ENCODE results near the gene GPX5.
A peak's percentile ranks its signal among the peaks of the same experiment; 100 is the strongest.
"Not testable (repeated sequence)": the region's sequence is repeated elsewhere in the genome, so short reads cannot be mapped to it uniquely, and the experiment has no call there.

The GPX5 gene, protein sequence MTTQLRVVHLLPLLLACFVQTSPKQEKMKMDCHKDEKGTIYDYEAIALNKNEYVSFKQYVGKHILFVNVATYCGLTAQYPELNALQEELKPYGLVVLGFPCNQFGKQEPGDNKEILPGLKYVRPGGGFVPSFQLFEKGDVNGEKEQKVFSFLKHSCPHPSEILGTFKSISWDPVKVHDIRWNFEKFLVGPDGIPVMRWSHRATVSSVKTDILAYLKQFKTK

DNA sequence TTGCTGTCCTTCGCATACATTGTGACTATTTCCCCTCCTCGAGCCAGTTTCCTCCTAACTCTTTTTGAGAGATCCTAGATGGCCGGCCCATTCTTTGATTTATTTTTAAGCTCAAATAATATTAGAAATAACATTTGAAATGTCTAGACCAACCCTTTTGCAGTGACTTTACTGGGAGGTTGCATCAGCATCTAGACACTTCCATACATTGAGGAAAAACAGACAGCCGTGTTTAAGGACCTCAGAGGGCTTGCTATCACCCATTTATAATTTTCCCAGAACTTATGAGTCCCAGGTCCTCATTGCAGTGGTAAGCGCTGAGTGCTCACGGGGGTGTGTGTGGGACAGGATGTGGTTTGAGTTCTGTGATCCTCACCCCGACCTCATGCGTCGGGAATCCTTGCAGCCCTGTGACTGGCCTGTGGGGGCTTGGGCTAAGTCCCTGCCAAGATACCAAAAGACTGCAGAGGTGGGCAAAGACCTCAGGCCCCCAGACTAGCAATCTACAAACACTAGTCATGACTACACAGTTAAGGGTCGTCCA is at the start of gene GPX5:
Gene GPX5, plus strand, starts transcription at position 386 of the 544 bp plus-strand sequence. Its CDS starts 133 bp downstream, at position 519.
- DNase-seq (ENCODE audit: low spot score), result no peak

DNA sequence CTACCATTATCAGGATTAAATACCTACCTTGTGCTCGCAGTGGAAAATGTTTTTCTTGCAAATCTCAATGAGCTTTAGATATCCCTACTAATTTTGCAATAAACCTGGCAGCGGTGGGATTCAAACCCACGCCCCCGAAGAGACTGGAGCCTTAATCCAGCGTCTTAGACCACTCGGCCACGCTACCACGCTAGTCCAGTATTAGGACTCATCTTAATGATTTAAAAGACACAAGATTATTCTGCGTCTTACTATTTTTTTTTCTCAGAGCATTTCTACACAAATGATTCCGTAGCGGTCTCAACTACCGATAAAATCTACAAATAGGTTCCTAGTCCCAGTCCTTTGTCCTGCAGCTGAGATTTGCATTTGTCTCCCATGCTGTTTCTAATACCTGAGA is 47.2 kb upstream of the GPX5 start:
- DNase-seq (ENCODE audit: low spot score), result no peak

DNA sequence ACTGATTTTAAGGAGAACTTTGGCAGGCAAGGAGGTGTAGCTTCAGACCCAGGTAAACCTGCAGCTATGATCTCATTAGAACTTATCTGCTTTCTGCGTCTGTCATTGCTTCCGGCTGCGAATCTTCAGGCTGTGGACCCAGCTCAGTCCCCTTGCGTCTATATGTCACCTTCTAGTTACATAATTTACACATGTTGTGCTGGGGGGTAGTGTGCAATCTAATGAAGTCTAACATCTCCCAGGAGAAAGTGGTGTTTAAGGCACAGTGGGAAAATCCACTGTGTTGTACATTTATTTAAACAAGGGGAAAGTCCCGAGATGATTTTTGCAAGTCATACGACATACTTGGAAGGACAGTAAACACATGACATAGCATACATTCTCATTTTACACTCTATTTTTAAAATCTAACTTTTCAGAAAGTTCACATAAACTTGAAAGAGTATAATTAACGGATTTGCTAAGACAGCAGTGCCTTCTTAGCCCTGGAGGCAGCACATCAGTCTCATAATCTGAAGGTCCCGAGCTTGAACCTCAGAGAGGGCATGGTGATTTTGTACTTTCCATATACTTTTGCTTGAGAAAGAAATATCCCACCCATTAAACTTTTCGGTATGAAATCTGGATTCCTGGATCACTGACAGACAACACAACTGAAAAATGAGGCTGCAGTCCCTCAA is 45.3 kb upstream of the GPX5 start:
- no peak for DNase-seq (ENCODE audit: low spot score)

DNA sequence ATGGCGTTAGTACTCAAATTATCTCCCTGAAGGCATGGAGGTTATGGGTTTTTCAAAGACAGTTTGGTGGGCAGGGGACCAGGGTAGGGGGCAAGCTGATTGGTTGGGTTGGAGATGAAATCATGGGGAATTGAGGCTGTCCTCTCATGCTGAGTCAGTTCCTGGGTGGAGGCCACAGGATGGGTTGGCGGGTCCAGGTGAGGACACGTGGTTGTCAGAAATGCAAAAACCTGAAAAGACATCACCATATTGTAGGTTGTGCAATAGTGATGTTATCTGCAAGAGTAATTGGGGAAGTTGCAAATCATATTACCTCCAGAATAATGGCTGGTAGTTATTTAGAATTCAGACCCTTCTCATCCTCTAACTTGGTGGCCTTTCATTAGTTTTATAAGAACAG is 40.2 kb upstream of the GPX5 start:
- DNase-seq (ENCODE audit: low spot score), result no peak

DNA sequence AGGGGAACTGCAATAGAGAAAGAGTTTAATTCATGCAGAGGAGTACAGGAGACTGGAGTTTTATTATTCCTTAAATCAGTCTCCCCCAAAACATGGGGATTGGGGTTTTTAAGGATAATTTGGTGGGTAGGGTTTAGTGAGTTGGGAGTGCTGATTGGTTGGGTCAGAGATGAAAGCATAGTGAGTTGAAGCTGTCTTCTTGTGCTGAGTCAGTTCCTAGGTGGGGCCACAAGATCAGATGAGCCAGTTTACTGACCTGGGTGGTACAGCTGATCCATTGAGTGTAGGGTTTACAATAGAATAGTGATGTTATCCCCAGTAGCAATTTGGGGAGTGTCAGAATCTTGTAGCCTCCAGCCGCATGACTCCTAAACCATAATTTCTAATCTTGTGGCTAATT is 39.1 kb upstream of the GPX5 start:
- DNase-seq (ENCODE audit: low spot score), result no peak

DNA sequence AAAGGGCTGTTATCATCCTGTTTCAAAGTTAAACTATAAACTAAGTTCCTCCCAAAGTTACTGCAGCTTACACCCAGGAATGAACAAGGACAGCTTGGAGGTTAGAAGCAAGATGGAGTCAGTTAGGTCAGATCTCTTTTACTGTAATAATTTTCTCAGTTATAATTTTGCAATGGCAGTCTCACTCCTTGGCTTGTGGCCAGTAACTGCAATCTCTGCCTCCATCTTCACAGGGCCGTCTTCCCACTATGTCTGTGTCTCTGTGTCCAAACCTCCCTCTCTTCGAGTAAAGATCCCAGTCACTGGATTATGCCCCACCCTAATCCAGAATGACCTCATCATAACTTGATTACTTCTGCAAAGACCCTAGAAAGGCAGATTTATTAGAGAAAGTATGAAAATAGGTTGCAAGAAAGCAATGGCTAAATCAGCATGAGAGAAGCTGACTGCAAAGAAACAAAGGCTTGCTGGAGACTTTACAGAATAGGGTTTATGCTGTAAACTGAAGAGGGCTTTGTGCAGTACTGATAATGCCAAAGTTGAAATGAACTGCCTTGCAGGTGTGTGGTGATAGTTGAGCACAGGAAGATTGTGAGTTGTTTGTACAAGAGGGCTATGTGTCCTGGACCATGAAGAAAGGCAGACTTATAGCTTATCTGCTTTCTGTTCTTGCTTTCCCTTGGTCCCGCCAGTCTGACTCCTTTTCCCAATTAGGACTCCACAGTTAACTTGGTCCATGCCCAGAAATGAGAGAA is 38.5 kb upstream of the GPX5 start:
- DNase-seq (ENCODE audit: low spot score), result no peak

DNA sequence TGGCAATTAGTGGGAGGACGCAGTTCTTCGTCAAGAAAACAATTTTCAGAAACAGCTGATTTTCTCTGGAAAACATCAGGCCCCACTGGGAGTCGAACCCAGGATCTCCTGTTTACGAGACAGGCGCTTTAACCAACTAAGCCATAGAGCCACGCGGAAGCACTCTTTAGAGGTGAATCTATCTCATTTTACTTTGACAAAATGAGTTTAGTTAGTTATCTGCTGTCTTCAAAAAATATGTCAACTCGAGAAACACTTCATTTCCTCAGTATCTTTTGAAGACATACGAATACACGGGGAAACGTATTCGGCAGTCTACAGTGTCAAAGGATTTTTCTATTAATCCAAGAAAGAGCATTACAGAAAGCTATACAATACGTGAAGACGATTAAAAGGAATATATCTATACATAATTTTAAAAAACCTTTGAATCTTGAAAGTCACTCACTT is 36.7 kb upstream of the GPX5 start:
- peak; percentile 66 for DNase-seq (ENCODE audit: low spot score)

DNA sequence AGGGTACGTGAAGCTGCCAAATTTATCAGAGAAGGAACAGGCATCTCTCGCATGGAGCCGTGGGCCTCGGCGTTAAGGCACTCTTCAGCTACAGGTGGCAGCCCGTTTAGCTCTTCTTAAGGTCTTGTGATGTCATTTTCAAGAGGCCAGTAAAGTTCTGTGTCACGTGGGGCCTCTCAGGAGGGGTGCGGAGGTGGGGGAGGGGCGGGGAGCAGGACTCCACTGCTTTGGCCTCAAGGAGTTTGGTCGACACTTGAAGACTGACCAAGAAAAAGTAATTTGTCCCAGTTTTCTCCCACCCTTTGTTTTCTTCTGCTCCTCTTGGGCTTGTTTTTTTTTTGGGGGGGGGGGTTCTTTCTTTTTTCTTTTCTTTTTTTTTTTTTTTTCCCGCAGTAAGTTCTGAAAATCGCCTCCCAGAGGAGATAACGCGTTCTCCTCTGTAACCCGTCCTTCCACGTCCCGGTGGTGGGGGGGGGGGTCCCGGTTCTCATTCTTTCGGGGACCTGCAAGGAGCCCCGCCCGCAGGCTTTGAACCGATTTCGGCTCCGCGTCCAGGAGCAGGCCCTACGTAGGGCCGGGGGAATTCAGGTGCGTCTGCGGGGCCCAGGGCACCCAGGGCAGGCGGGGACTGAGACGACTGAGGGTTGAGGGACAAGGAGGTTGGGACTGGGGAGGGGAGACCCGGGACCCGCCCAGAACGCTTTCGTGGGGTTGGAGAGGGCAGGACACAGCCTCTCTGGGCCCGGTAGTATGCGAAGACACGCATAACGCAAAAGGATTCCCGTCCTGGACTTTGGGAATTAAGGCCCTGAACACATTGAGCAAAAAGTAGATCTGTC is 36.1 kb upstream of the GPX5 start:
- peak; percentile 82 for DNase-seq (ENCODE audit: low spot score)

DNA sequence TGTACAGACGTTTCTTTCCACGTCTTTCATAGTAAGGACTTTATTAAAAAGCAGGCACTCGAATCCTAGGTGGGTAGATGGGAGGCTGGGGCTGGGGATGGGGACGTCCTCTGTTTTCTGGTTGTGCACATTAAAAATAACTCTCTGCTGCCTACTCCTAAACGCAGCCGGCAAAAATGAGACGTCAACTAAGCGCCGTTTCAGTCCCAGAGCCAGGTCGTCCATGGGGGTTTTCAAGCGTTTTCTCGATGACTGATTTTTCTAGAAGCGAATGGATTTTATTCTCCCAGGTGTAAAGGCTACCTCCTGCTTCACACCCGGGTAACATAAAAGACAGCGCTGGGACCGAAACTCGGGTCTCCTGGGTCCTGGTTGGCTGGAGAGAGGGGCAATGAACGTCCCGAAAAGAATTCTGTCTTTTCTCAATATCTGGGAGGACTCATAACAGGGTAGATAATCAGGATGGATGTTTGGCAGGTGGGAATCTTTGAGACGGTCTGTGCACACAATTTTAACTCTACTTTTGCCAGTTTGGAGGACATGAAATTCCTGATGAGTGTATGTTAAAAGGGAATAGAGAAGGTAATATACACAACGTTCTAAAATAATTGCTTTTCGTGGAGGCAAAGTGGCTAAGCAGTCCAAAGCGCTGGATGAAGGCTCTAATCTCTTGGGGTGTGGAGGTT is 35.3 kb upstream of the GPX5 start:
- DNase-seq (ENCODE audit: low spot score), result peak; percentile 32

DNA sequence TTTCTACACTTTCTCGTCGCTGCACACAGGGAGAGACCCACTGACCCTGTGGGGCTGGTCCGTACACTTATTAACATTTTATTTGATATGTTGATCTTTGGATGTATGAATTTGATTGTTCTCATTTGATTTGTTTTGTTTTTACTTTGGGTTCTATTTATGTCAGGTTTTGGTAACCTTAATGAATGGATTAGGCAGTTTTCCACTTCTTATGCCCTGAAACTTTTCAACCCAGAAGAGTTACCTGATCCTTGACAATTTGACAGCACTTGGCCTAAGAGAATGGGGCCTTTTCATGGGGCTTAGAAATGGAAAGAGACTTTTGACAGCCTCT is 33.7 kb upstream of the GPX5 start:
- no peak for DNase-seq (ENCODE audit: low spot score)

DNA sequence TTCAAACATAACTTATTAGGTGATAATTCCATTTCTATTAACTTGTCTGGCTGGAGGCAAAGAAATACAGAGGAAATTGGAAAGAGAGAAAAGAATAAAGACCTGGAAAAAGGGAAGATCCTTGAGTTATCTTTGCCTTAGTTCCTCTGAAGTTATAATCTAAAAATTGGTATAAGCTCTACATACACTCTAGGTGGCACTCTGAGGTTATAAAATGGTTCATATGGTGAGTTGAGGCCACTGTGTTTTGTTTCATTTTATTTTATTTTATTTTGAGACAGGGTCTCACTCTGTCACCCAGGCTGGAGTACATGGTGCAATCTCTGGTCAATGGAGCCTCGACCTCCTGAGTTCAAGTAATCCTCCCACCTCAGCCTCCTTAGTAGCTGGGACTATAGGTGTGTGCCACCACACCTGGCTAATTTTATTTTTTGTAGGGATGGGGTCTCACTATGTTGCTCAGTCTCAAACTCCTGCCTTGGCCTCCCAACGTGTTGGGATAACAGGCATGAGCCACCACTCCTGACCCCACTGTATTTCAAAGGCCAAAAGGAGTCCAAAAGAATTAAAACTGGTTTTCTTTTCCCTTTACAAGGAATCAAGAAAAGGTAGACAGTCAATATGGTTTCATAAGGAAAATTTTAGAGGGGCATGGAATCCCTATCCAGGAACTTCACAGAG is 29.4 kb upstream of the GPX5 start:
- DNase-seq (ENCODE audit: low spot score), result no peak

DNA sequence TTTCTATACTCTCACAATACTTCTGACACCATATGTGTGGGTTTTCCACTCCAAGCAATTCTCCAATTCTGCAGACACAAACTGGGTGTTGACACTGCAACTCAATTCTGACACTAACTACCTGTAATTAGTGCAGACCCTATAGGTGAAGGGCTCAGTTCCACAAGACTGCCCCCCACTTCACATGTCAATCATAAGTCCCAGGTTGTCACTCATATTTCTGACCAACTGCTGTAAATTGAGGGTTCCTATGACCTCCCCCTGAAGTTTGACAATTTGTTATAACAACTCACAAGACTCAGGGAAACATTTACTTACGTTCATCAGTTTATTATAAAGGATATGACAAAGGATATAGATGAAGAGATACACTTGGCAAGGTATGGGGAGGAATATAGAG is 28.4 kb upstream of the GPX5 start:
- no peak for DNase-seq (ENCODE audit: low spot score)

DNA sequence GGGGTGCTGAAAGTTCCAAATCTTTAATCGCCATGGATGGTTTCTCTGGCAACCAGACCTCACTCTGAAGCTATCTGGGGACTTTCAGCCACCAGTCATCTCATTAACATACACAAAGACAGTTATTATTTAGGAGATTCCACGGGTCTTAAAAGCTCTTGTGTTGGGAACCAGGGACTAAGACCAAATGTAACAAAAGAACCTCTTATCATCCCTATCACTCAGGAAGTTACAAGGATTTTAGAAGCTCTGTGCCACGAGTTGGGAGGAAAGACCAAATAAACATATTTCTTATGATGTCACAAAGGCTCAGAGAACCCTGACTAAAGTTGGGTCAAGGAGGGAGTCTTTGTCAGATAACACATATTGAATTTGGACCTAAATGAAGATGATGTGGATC is 27.8 kb upstream of the GPX5 start:
- DNase-seq (ENCODE audit: low spot score), result no peak

DNA sequence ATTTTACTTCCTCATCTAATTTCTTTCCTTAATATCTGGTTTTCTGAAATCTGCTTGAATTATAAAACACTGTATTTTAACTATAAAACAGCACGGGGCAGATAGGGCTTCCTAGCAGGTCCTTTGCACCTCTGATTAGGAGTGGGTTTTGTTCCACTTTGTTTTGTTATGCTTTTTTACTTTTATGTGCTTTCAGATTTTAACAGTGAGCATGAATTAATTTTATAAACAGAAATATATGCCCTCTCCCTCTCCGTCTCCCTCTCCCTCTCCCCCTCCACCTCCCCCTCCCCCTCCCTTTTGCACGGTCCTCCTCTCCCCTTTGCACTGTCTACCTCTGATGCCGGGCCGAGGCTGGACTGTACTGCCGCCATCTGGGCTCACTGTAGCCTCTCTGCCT is 24.4 kb upstream of the GPX5 start:
- no peak for DNase-seq (ENCODE audit: low spot score)

DNA sequence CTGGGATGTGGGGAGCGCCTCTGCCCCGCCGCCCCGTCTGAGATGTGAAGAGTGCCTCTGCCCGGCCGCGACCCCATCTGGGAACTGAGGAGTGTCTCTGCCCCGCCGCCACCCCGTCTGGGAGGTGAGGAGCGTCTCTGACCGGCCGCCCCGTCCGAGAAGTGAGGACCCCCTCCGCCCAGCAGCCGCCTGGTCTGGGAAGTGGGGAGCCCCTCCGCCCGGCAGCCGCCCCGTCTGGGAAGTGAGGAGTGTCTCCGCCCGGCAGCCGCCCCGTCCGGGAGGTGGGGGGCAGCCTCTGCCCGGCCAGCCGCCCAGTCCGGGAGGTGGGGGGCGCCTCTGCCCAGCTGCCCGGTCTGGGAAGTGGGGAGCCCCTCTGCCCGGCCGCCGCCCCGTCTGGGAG is 23.5 kb upstream of the GPX5 start:
- not testable (repeated sequence) for DNase-seq (ENCODE audit: low spot score)

DNA sequence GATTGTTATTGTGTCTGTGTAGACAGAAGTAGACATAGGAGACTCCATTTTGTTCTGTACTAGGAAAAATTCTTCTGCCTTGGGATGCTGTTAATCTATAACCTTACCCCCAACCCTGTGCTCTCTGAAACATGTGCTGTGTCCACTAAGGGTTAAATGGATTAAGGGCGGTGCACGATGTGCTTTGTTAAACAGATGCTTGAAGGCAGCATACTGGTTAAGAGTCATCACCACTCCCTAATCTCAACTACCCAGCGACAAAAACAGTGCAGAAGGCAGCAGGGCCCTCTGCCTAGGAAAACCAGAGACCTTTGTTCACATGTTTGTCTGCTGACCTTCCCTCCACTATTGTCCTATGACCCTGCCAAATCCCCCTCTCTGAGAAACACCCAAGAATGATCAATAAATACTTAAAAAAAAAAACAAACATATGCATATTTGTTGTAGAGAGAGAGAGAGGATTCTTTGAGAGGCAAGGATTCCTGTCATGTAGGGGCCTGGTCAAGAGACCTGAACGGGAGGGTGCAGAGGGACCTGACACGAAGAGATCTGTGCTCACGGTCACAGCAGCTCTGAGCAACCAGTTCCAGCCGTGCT is 22.9 kb upstream of the GPX5 start:
- not testable (repeated sequence) for DNase-seq (ENCODE audit: low spot score)

DNA sequence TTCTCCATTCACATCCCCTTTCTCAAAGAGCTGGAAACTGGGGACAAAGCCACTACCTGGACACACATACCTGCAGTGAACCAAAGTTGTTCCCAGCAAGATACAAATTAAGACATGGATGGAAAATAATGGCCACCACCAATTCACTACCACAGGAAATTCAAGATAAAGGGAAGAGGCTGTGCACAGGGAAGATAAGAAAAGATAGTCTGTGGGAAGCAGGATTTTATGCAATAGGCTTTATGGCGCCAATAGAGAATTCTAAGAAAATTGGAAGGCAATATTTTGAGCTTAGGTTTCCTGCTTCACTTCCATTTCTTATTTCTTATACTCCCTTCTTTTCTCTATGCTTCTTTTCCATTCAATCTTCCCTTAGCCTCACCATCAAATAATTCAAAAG is 19.9 kb upstream of the GPX5 start:
- no peak for DNase-seq (ENCODE audit: low spot score)

DNA sequence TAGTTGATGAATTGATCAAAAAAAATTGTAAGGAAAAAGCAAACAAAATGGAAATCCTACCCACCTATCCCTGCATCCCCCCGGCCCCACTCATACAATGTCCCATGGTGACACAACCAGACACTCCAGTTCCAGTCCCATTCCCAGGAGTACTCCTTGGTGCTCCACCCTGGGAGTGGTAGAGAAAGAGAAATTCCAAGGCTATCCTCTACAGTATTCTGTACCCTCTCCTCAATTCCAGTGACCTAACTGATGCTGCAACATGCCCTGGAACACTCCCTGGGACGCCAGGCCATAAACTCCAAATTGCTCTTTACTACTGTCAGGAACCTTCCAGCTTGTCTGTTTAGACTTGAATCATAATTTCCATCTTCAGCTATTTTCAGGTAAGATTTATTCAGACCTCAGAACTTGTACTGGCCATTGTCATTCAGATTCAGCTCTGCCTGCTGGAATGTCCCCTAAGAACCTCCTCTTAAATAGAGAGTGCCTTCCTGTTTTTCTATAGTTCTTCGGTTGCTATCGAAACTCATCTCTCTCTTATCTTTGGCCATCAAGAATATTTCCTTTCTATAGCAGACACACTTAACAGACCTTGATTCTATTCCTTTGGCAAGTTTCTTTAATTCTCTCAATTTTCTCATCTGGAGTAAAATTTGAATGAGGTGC is 18.7 kb upstream of the GPX5 start:
- no peak for DNase-seq (ENCODE audit: low spot score)

DNA sequence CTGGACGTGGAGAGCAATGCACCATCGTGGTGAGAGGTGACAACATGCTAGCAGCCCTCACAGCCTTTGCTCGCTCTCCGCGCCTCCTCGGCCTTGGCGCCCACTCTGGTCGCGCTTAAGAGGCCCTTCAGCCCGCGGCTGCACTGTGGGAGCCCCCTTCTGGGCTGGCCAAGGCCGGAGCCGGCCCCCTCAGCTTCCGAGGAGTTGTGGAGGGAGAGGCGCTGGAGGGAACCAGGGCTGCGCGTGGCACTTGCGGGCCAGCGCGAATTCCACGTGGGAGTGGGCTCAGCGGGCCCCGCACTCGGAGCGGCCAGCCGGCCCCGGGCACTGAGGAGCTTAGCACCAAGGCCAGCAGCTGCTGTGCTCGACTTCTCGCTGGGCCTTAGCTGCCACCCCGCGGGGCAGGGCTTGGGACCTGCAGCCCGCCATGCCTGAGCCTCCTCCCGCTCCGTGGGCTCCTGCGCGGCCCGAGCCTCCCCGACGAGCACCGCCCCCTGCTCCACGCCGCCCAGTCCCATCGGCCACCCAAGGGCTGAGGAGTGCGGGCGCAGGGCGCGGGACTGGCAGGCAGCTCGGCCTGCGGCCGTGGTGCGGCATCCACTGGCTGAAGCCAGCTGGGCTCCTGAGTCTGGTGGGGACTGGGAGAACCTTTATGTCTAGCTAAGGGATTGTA is 13.9 kb upstream of the GPX5 start:
- DNase-seq (ENCODE audit: low spot score), result no peak

Data from GM03348 (cell line).